Ishikawa (cell line): ENCODE data around the gene TOX2.

ENCODE experiments used
- CEBPB ChIP-seq: IDR thresholded peaks from 2 replicates; pipeline ENCODE4 v1.6.1; 2012
- CREB1 ChIP-seq: IDR thresholded peaks from 2 replicates; pipeline ENCODE4 v1.6.1; 2012; ENCODE audit warnings: low read depth
- EGR1 ChIP-seq: IDR thresholded peaks from 2 replicates; pipeline ENCODE4 v1.6.1; 2012
- EP300 ChIP-seq: IDR thresholded peaks from 2 replicates; pipeline ENCODE4 v1.6.1; 2012; ENCODE audit warnings: borderline replicate concordance
- FOXM1 ChIP-seq: IDR thresholded peaks from 2 replicates; pipeline ENCODE4 v1.6.1; 2012; ENCODE audit warnings: low read depth, borderline replicate concordance
- NFIC ChIP-seq: IDR thresholded peaks from 2 replicates; pipeline ENCODE4 v1.6.1; 2012
- RAD21 ChIP-seq: IDR thresholded peaks from 2 replicates; pipeline ENCODE4 v1.6.1; 2012; ENCODE audit warnings: low read depth
- TAF1 ChIP-seq: IDR thresholded peaks from 2 replicates; pipeline ENCODE4 v1.6.1; 2012; ENCODE audit warnings: low read depth, mild to moderate bottlenecking
- TCF12 ChIP-seq: IDR thresholded peaks from 2 replicates; pipeline ENCODE4 v1.6.1; 2012; ENCODE audit warnings: low read depth
- TEAD4 ChIP-seq: IDR thresholded peaks from 2 replicates; pipeline ENCODE4 v1.6.1; 2012
- YY1 ChIP-seq: IDR thresholded peaks from 2 replicates; pipeline ENCODE4 v1.6.1; 2012; ENCODE audit warnings: low read depth
- ZBTB7A ChIP-seq: IDR thresholded peaks from 2 replicates; pipeline ENCODE4 v1.6.1; 2012; ENCODE audit warnings: low read depth
- TF ChIP-seq, protein P1 (sequence below): IDR thresholded peaks from 2 replicates; pipeline ENCODE4 v1.6.1; 2012; ENCODE audit warnings: low read depth, mild to moderate bottlenecking
- TF ChIP-seq, protein P2 (sequence below): IDR thresholded peaks from 2 replicates; pipeline ENCODE4 v1.6.1; 2012
- TF ChIP-seq, protein P3 (sequence below): IDR thresholded peaks from 2 replicates; pipeline ENCODE4 v1.6.1; 2012

The TOX2 gene

DNA sequence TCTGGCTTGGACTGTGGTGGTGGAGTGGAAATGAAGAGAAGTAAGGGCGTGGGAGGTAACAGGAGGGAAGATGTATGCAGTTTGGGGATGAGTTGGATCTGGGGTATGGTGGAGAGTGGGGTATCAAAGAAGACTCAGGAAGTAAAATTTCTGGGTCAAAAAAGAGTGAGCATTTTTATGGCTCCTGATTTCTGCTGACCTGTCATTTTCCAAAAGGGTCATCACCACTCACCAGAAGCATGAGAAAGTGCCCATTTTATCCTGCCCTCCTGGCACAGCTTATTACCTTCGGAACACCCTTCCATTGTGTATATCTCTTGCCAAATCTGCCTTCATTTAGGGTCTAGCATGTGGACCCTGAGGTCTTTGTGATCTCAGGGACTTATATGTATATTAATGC is 17.3 kb downstream of the TOX2 start:
- TF ChIP-seq TEAD4 = no peak
- TF ChIP-seq, protein P1, sequence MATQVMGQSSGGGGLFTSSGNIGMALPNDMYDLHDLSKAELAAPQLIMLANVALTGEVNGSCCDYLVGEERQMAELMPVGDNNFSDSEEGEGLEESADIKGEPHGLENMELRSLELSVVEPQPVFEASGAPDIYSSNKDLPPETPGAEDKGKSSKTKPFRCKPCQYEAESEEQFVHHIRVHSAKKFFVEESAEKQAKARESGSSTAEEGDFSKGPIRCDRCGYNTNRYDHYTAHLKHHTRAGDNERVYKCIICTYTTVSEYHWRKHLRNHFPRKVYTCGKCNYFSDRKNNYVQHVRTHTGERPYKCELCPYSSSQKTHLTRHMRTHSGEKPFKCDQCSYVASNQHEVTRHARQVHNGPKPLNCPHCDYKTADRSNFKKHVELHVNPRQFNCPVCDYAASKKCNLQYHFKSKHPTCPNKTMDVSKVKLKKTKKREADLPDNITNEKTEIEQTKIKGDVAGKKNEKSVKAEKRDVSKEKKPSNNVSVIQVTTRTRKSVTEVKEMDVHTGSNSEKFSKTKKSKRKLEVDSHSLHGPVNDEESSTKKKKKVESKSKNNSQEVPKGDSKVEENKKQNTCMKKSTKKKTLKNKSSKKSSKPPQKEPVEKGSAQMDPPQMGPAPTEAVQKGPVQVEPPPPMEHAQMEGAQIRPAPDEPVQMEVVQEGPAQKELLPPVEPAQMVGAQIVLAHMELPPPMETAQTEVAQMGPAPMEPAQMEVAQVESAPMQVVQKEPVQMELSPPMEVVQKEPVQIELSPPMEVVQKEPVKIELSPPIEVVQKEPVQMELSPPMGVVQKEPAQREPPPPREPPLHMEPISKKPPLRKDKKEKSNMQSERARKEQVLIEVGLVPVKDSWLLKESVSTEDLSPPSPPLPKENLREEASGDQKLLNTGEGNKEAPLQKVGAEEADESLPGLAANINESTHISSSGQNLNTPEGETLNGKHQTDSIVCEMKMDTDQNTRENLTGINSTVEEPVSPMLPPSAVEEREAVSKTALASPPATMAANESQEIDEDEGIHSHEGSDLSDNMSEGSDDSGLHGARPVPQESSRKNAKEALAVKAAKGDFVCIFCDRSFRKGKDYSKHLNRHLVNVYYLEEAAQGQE = no peak
- TF ChIP-seq CREB1 = no peak

DNA sequence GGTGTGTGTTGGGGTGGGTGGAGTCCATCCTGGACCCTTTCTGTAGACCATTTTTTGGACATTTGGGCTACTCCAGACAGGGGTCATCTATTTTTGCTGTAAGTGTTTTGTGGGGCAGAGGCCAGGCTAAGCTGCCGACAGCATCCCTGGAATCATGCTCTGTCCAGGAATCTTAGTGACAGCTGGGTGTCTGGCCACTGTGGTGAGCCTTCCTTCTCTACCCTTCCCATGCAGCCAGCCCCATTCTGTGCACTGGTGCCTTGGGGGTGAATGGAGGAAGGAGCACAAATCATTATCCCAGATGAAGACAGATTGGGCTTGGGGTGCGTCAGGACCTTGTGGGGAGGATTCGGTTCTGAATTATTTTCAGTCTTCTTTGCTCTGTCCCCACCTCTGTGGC is 20.2 kb downstream of the TOX2 start:
- no peak for TF ChIP-seq ZBTB7A
- TF ChIP-seq RAD21 = no peak
- no peak for TF ChIP-seq TAF1
- TF ChIP-seq, protein P2, sequence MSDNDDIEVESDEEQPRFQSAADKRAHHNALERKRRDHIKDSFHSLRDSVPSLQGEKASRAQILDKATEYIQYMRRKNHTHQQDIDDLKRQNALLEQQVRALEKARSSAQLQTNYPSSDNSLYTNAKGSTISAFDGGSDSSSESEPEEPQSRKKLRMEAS = no peak
- TF ChIP-seq, protein P1 = no peak
- TF ChIP-seq TCF12 = no peak
- TF ChIP-seq TEAD4 = no peak
- TF ChIP-seq CREB1 = no peak
- no peak for TF ChIP-seq CEBPB
- TF ChIP-seq EGR1 = no peak
- TF ChIP-seq, protein P3, sequence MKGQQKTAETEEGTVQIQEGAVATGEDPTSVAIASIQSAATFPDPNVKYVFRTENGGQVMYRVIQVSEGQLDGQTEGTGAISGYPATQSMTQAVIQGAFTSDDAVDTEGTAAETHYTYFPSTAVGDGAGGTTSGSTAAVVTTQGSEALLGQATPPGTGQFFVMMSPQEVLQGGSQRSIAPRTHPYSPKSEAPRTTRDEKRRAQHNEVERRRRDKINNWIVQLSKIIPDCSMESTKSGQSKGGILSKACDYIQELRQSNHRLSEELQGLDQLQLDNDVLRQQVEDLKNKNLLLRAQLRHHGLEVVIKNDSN = no peak
- no peak for TF ChIP-seq EP300
- TF ChIP-seq NFIC = no peak
- no peak for TF ChIP-seq FOXM1
- no peak for TF ChIP-seq YY1

DNA sequence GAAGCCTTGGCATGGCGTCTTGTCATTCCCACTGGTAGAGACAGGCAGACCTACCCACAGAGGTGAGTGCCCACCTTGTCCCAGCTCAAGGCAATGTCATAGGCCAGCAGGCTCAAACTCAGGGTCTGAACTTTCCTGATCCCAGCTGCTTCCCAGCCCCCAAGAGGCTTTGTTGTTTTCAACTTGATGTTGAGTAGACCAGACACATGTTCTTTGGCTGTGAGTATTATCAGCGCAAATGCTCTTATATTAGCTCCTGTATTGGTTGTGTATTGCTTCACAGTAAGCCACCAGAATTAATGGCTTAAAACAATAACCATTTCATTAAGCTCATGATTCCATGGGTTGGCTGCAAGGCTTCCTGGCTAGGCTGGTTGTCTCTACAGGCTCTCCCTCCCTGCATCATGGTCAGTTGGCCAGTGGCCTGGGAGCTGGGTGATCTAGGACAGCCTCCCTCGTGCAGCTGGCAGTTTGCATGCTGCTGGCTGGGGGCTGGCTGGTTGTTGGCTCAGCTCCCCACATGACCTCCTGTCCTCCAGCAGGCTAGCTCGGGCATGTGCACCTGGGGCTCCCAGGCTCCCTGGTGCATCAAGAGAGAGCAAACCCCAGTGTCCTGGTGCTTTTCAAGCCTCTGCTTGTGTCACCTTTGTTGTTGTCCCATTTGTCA is 21.6 kb downstream of the TOX2 start:
- TF ChIP-seq TEAD4 (no peak), FOXM1 (no peak), NFIC (no peak), CREB1 (no peak), TAF1 (no peak), TCF12 (no peak), EGR1 (no peak), YY1 (no peak), EP300 (no peak), CEBPB (no peak), ZBTB7A (no peak), RAD21 (no peak)
- TF ChIP-seq, protein P2 = no peak
- TF ChIP-seq, protein P3 = no peak
- TF ChIP-seq, protein P1 = no peak

DNA sequence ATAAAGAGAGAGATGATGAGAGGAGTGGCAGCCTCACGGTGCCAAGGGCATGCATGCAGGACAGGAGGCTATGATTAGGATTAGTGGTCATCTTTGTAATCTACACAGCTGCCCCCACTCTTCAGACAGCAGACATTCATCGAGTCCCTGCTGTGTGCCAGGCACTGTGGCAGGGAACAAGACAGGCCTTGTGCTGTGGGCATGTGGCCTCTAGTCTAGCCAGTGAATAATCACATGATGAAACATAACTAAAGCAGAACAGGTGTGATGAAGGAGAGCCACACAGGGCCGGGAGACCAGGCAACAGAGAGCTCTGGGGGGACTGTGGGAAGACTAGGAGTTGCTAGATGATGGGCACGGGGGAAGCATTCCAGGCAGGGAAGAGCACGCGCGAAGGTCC is 22.2 kb downstream of the TOX2 start:
- TF ChIP-seq NFIC (no peak), YY1 (no peak), TAF1 (no peak), TEAD4 (no peak), EP300 (no peak), TCF12 (no peak), CEBPB (no peak), FOXM1 (no peak), EGR1 (no peak), ZBTB7A (no peak), CREB1 (no peak), RAD21 (no peak)
- TF ChIP-seq, protein P3 = no peak
- TF ChIP-seq, protein P1 = no peak
- TF ChIP-seq, protein P2 = no peak
